SU-DHL-6 (cell line): ENCODE results near the gene SMAD3.

Experiments used
- H2AFZ ChIP-seq: fragments of 200-600 bp; sonication (generic); 2 replicates; pipeline ENCODE4 v1.6.1; 2014; ENCODE audit warnings: low read depth, mild to moderate bottlenecking, moderate library complexity, mixed read lengths, antibody characterized with exemption, low read length; ENCODE audit not compliant: severe bottlenecking
- H3F3A ChIP-seq: fragments of 200-600 bp; shearing (Covaris generic); 2 replicates; pipeline ENCODE4 v1.6.0; 2016; ENCODE audit warnings: antibody characterized with exemption, mild to moderate bottlenecking; ENCODE audit not compliant: insufficient read depth
- H3K27ac ChIP-seq: fragments of 200-600 bp; sonication (generic); 2 replicates; pipeline ENCODE4 v1.5.1; 2016; ENCODE audit warnings: low read depth, mild to moderate bottlenecking, low read length, moderate library complexity, mixed read lengths
- H3K27me3 ChIP-seq: fragments of 200-600 bp; sonication (generic), shearing (Covaris generic); 2 replicates; pipeline ENCODE4 v1.6.0; 2014; ENCODE audit warnings: mild to moderate bottlenecking, low read length
- H3K36me3 ChIP-seq: fragments of 200-600 bp; sonication (generic); 2 replicates; pipeline ENCODE4 v1.6.1; 2014; ENCODE audit warnings: mild to moderate bottlenecking, low read length, mixed read lengths
- H3K4me2 ChIP-seq: fragments of 300-600, 200-600 bp; shearing (Covaris generic), sonication (generic); 2 replicates; pipeline ENCODE4 v1.6.0; 2014; ENCODE audit warnings: low read length, low read depth, mild to moderate bottlenecking; ENCODE audit not compliant: poor library complexity, severe bottlenecking
- H3K4me3 ChIP-seq: fragments of 200-600 bp; sonication (generic); 2 replicates; pipeline ENCODE4 v1.5.1; 2014; ENCODE audit warnings: antibody characterized with exemption, low read length, mild to moderate bottlenecking, mixed read lengths; ENCODE audit not compliant: insufficient read depth, poor library complexity, severe bottlenecking
- H3K79me2 ChIP-seq: fragments of 200-600 bp; sonication (generic); 2 replicates; pipeline ENCODE4 v1.6.1; 2014; ENCODE audit warnings: mild to moderate bottlenecking, low read length, moderate library complexity; ENCODE audit not compliant: insufficient read depth
- H3K9ac ChIP-seq: fragments of 200-600 bp; sonication (generic); 2 replicates; pipeline ENCODE4 v1.7.0; 2014; ENCODE audit warnings: mild to moderate bottlenecking, low read length
- H3K9me2 ChIP-seq: fragments of 200-600 bp; sonication (generic); replicated peaks from 2 replicates; pipeline ENCODE4 v1.6.1; 2014; ENCODE audit warnings: low read length; ENCODE audit not compliant: insufficient read depth
- H3K9me3 ChIP-seq: fragments of 200-600 bp; sonication (generic); 2 replicates; pipeline ENCODE4 v1.6.1; 2014; ENCODE audit warnings: low read length, mixed read lengths; ENCODE audit not compliant: insufficient read depth
- H4K20me1 ChIP-seq: fragments of 200-600 bp; sonication (generic); 2 replicates; pipeline ENCODE4 v1.6.1; 2014; ENCODE audit warnings: low read depth, mild to moderate bottlenecking, antibody characterized with exemption, low read length, moderate library complexity, mixed read lengths
- EZH2phosphoT487 ChIP-seq: fragments of 200-600 bp; sonication (generic), shearing (Covaris generic); conservative IDR thresholded peaks from 2 replicates; pipeline ENCODE4 v1.6.1; 2018; ENCODE audit warnings: mild to moderate bottlenecking, antibody characterized with exemption, low read length, moderate library complexity, mixed read lengths
- TF ChIP-seq, protein P1 (sequence below): fragments of 200-600 bp; sonication (generic); IDR thresholded peaks from one replicate; pipeline ENCODE4 v1.5.1; 2017; ENCODE audit warnings: antibody characterized with exemption, mild to moderate bottlenecking, low read length, moderate library complexity; ENCODE audit not compliant: insufficient read depth, poor library complexity, severe bottlenecking

Gene SMAD3

GRCh38 chr15:67212684-67213367 is 147.4 kb downstream of the SMAD3 start:
- Histone ChIP-seq H3K9me3 (no peaks in the 10 kb centered on the region), H3F3A (no peaks in the 10 kb centered on the region), H3K9ac (no peak overlapping the region), H3K4me2 (no peak overlapping the region), H3K4me3 (no peak overlapping the region), H3K27me3 (no peaks in the 10 kb centered on the region), H3K27ac (no peak overlapping the region), H2AFZ (no peak overlapping the region), H3K36me3 (peaks cover 6% of the 10 kb centered on the region; the same call in 1 of the 2 replicates), H3K9me2 (no peaks in the 10 kb centered on the region), H4K20me1 (no peaks in the 10 kb centered on the region), H3K79me2 (no peaks in the 10 kb centered on the region)
- TF ChIP-seq EZH2phosphoT487: no peak
- TF ChIP-seq, protein P1, sequence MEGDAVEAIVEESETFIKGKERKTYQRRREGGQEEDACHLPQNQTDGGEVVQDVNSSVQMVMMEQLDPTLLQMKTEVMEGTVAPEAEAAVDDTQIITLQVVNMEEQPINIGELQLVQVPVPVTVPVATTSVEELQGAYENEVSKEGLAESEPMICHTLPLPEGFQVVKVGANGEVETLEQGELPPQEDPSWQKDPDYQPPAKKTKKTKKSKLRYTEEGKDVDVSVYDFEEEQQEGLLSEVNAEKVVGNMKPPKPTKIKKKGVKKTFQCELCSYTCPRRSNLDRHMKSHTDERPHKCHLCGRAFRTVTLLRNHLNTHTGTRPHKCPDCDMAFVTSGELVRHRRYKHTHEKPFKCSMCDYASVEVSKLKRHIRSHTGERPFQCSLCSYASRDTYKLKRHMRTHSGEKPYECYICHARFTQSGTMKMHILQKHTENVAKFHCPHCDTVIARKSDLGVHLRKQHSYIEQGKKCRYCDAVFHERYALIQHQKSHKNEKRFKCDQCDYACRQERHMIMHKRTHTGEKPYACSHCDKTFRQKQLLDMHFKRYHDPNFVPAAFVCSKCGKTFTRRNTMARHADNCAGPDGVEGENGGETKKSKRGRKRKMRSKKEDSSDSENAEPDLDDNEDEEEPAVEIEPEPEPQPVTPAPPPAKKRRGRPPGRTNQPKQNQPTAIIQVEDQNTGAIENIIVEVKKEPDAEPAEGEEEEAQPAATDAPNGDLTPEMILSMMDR: no peak

GRCh38 chr15:67215102-67215501 is 149.7 kb downstream of the SMAD3 start:
- Histone ChIP-seq H2AFZ (no peak overlapping the region), H3F3A (no peaks in the 10 kb centered on the region), H3K27me3 (no peaks in the 10 kb centered on the region), H3K9me3 (no peaks in the 10 kb centered on the region), H3K27ac (no peak overlapping the region), H3K9ac (no peak overlapping the region), H4K20me1 (no peaks in the 10 kb centered on the region), H3K4me2 (no peak overlapping the region), H3K9me2 (no peaks in the 10 kb centered on the region), H3K4me3 (no peak overlapping the region), H3K79me2 (no peaks in the 10 kb centered on the region), H3K36me3 (no peaks in the 10 kb centered on the region)
- no peak for TF ChIP-seq EZH2phosphoT487
- TF ChIP-seq, protein P1: no peak

GRCh38 chr15:67216859-67217258 is 151.5 kb downstream of the SMAD3 start:
- Histone ChIP-seq H3K36me3 (no peaks in the 10 kb centered on the region), H3K4me2 (no peak overlapping the region), H3K9ac (no peak overlapping the region), H3K27ac (no peak overlapping the region), H3K9me2 (no peaks in the 10 kb centered on the region), H3K4me3 (no peak overlapping the region), H3K79me2 (no peaks in the 10 kb centered on the region), H4K20me1 (no peaks in the 10 kb centered on the region), H3F3A (no peaks in the 10 kb centered on the region), H3K27me3 (no peaks in the 10 kb centered on the region), H2AFZ (no peak overlapping the region), H3K9me3 (no peaks in the 10 kb centered on the region)
- TF ChIP-seq EZH2phosphoT487: no peak
- TF ChIP-seq, protein P1: no peak
